GM19438 (cell line): ENCODE measurements around the gene PRKD1.

ENCODE experiments used
- ATAC-seq: cut with Tn5 transposase; IDR thresholded peaks from one replicate; pipeline ENCODE4 v1.9.1; 2021; ENCODE audit warnings: low read depth; ENCODE audit not compliant: unreplicated experiment

Gene PRKD1

GRCh38 chr14:29545714-29546113, 381.9 kb downstream of the PRKD1 start:
- ATAC-seq, result no peak

GRCh38 chr14:29536886-29537511, 390.6 kb downstream of the PRKD1 start:
- ATAC-seq, result no peak

- no peak for ATAC-seq
Measured at GRCh38 chr14:29529418-29529817, 398.2 kb downstream of the PRKD1 start.

- no peak for ATAC-seq
Measured at GRCh38 chr14:29528889-29529288, 398.8 kb downstream of the PRKD1 start.

GRCh38 chr14:29527286-29527685, 400.4 kb downstream of the PRKD1 start:
- ATAC-seq, result no peak
